Adrenal gland (tissue), 12 donors: ENCODE results near the gene MAGOHB. TPM values are rescaled to one million over a fixed set of nuclear protein-coding genes. Genes with fewer than 3 reads are reported as not detected.

ENCODE experiments used
- DNase-seq, 7 donors: peaks; one replicate each; pipeline ENCODE4 v3.0.0-alpha.2; 2019 to 2020
- H3K27ac ChIP-seq, 5 donors: fragments of 200-600 bp; sonication (generic) in 4 of 5; 1 replicate in 3 of 5; 2 replicates in 2 of 5; pipeline versions ENCODE4 v1.5.1 to v1.8.0; 2016 to 2020; ENCODE audit warnings: mild to moderate bottlenecking in 1 of 5
- H3K27me3 ChIP-seq: fragments of 200-600 bp; 2 replicates; pipeline ENCODE4 v1.8.0; 2021
- H3K36me3 ChIP-seq, 2 donors: fragments of 200-600 bp; replicated peaks in 1 of 2; 1 replicate in 1 of 2; 2 replicates in 1 of 2; pipeline versions ENCODE4 v1.5.1 to v1.8.0; 2018 to 2022
- H3K4me1 ChIP-seq, 2 donors: fragments of 200-600 bp; replicated peaks in 1 of 2; 1 replicate in 1 of 2; 2 replicates in 1 of 2; pipeline versions ENCODE4 v1.5.1 to v1.8.0; 2018 to 2021
- H3K4me3 ChIP-seq, 4 donors: fragments of 200-600 bp; sonication (generic) in 3 of 4; one replicate each; pipeline ENCODE4 v1.5.1; 2016 to 2018
- H3K9me3 ChIP-seq, 3 donors: fragments of 200-600 bp; sonication (generic) in 1 of 3; replicated peaks in 1 of 3; 1 replicate in 2 of 3; 2 replicates in 1 of 3; pipeline versions ENCODE4 v1.5.1 to v1.8.0; 2016 to 2021
- POLR2A ChIP-seq, 2 donors: fragments of 450-650 bp; IDR thresholded peaks; one replicate each; pipeline ENCODE4 v1.6.1; 2017; ENCODE audit warnings: antibody characterized with exemption in 2 of 2, mild to moderate bottlenecking in 2 of 2, moderate library complexity in 1 of 2
- WGBS, 4 donors: extraction: QIAGEN DNeasy Blood & Tissue Kit in 2 of 4; methylation state at CpG; one replicate each; pipeline versions ENCODE4 v1.1.5 to v1.1.7; 2013 to 2017; 5-methylcytosine and 5-hydroxymethylcytosine counted together
- intact Hi-C, 2 donors: fragments of 100-400 bp; cut with DNase I; formaldehyde crosslinking; loops; one replicate each; pipeline versions ENCODE4 v1.14.1 to v1.15.0; 2022 to 2023
- polyA plus RNA-seq, 3 donors: library from polyadenylated mRNA; stranded (reverse); fragments of 200-250 nt in 2 of 3; fragments of 350-450 nt in 1 of 3; fragmentation: Illumina TruSeq in 1 of 3; extraction: RNeasy Lipid Tissue Mini Kit (QIAGEN cat#74804) in 1 of 3; gene quantifications; one replicate each; pipeline ENCODE4 v1.2.3, GENCODE V29; 2013 to 2014
- total RNA-seq, 9 donors: library from RNA; depleted of rRNA in 4 of 9; stranded (reverse); fragments of >200 nt in 4 of 9; fragments of 120-200 nt in 1 of 9; fragmentation: NEBNext Ultra II Directional in 1 of 9; extraction: Animal tissue kit (Norgen Biotek cat#: 25700) in 1 of 9; gene quantifications; one replicate each; pipeline versions ENCODE4 v1.1.0 to v1.2.4, GENCODE V29; 2013 to 2023
- TF ChIP-seq, protein P1 (sequence below), 6 experiments: fragments of 450-650 bp in 4 of 6; fragments of 200-600 bp in 2 of 6; sonication (generic) in 1 of 6; IDR thresholded peaks; 1 replicate in 5 of 6; 2 replicates in 1 of 6; pipeline versions ENCODE4 v1.5.1 to v1.8.0; 2016 to 2021; ENCODE audit warnings: antibody characterized with exemption in 6 of 6, mild to moderate bottlenecking in 2 of 6, moderate library complexity in 1 of 6
- donor health status: healthy with polysubstance abuse.
- donor health status: Bipolar disorder and iron deficiency.
- donor health status: DM: yes; HTN: yes; CAD: no.
- donor health status: DM: no; HTN: no; CAD: no.
- donor health status: DM: no; HTN: no; CAD: no.
- donor health status: DM: yes; HTN: yes; CAD: no.

Gene MAGOHB
- total and polyA plus RNA-seq, 12 donors: 4.4 to 38.7 (median 19.3) TPM

DNA sequence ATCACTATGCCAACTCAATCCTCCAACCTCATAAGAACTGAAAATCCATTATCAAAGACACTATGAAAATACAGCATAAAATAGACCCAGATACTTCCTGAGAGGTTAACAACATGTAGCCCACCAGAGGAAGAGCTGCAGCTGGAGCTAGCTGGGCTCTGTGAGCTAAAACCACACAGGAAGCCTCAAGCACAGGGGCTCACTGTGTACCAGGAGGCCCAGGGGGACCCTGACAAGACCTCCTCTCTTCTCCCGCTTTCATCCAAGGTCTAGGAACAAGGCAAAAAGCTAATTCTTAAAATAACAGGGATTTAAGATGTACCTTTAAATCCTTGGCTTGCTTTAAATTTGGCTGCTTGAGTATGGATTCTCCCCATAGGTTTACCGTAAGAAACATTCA lies 54.2 kb downstream of the MAGOHB start:
- no peak overlapping the region for H3K4me3 ChIP-seq
- no peak for DNase-seq
- H3K27me3 ChIP-seq: peaks cover 5% of the 10 kb centered on the region
- WGBS, 4 donors: 57 to 75% (median 71%) methylated on average over 2 of the region's 2 CpGs
- H3K36me3 ChIP-seq: no peaks in the 10 kb centered on the region
- H3K27ac ChIP-seq: no peak overlapping the region
- H3K4me1 ChIP-seq: no peaks in the 10 kb centered on the region
- no peaks in the 10 kb centered on the region for H3K9me3 ChIP-seq
- intact Hi-C loops: no loop called here
- no peak for TF ChIP-seq POLR2A (IDR thresholded peaks at IDR 0.05)
- TF ChIP-seq, protein P1, sequence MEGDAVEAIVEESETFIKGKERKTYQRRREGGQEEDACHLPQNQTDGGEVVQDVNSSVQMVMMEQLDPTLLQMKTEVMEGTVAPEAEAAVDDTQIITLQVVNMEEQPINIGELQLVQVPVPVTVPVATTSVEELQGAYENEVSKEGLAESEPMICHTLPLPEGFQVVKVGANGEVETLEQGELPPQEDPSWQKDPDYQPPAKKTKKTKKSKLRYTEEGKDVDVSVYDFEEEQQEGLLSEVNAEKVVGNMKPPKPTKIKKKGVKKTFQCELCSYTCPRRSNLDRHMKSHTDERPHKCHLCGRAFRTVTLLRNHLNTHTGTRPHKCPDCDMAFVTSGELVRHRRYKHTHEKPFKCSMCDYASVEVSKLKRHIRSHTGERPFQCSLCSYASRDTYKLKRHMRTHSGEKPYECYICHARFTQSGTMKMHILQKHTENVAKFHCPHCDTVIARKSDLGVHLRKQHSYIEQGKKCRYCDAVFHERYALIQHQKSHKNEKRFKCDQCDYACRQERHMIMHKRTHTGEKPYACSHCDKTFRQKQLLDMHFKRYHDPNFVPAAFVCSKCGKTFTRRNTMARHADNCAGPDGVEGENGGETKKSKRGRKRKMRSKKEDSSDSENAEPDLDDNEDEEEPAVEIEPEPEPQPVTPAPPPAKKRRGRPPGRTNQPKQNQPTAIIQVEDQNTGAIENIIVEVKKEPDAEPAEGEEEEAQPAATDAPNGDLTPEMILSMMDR (IDR thresholded peaks at IDR 0.05): no peak

DNA sequence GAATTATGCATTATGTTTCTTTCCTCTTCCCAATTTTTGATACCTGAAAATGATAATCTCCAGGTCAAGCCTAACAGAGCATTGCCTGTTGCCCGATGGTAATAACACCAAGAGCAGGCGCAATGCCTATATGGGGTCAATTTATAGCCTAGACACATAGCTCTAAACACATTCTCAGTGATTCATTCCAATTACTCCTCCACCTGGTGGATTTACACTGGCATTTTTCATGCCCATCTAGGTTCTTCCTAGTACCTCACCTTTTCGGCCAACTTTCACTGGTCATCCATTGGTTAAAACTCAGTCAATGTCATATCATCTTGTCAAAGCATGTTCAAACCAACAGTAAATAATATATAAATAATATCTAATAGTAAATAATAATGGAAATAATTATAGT lies 54.6 kb downstream of the MAGOHB start:
- H3K27ac ChIP-seq: no peak overlapping the region
- WGBS, 4 donors: 90 to 98% (median 93%) methylated on average over 3 of the region's 3 CpGs

DNA sequence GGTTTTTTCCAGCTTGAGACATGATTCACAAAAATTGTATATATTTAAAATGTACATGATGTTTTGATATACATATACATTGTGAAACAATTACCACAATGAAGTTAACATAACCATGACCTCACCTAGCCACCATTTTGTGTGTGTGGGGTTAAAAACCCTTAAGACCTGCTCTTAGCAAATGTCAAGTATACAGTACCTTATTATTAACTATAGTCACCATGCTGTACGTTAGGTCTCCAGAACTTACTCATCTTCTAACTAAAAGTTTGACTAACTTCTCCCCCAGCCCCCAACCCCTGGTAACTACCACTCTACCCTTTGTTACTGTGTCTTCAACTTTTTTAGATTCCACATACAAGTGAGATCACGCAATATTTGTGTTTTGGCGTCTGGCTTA lies 55.1 kb downstream of the MAGOHB start:
- Histone ChIP-seq H3K36me3 (no peaks in the 10 kb centered on the region), H3K9me3 (no peaks in the 10 kb centered on the region), H3K27me3 (peaks cover 5% of the 10 kb centered on the region), H3K4me1 (no peaks in the 10 kb centered on the region), H3K4me3 (no peak overlapping the region), H3K27ac (no peak overlapping the region)
- intact Hi-C loops: no loop called here
- DNase-seq: no peak
- 84 to 90% (median 87%) methylated on average over 3 of the region's 3 CpGs for WGBS, 4 donors
- TF ChIP-seq POLR2A (IDR thresholded peaks at IDR 0.05): no peak
- TF ChIP-seq, protein P1 (IDR thresholded peaks at IDR 0.05): no peak

More for the DNA sequence above, 54.6 kb downstream of the MAGOHB start:
- Histone ChIP-seq H3K27me3 (peaks cover 5% of the 10 kb centered on the region), H3K9me3 (no peaks in the 10 kb centered on the region), H3K4me3 (no peak overlapping the region), H3K36me3 (no peaks in the 10 kb centered on the region), H3K4me1 (no peaks in the 10 kb centered on the region)
- intact Hi-C loops: no loop called here
- no peak for TF ChIP-seq POLR2A (IDR thresholded peaks at IDR 0.05)
- TF ChIP-seq, protein P1 (IDR thresholded peaks at IDR 0.05): no peak
- DNase-seq: no peak

DNA sequence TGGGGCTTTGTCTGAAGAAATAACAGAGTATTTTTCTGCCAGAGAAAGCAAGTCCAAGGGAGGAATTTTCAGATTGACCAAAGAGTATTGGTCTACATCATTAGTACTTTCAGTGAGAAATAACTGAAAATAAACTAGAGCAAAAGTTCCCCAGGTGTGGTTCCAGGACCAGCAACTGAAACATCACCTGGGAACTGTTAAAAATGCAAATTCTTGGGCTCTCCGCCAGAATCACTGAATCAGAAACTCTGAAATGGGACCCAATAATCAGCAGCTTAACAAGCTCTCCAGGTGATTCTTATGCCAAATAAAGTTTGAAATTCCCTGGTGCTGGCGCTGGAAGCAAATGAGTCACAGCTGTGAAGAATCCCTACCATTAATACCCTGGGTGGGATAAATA lies 55.6 kb downstream of the MAGOHB start:
- WGBS, 4 donors: 59 to 80% (median 75%) methylated on average over 2 of the region's 2 CpGs
- intact Hi-C loops: no loop called here
- Histone ChIP-seq H3K4me3 (no peak overlapping the region), H3K4me1 (no peaks in the 10 kb centered on the region), H3K27ac (no peak overlapping the region), H3K36me3 (no peaks in the 10 kb centered on the region), H3K27me3 (peaks cover 5% of the 10 kb centered on the region), H3K9me3 (no peaks in the 10 kb centered on the region)
- TF ChIP-seq, protein P1 (IDR thresholded peaks at IDR 0.05): no peak
- no peak for TF ChIP-seq POLR2A (IDR thresholded peaks at IDR 0.05)
- no peak for DNase-seq
